HG03378 (cell line): ENCODE measurements around the gene CDYL.

Experiments
- ATAC-seq: cut with Tn5 transposase; IDR thresholded peaks from one replicate; pipeline ENCODE4 v1.9.1; 2021; ENCODE audit warnings: mild to moderate bottlenecking, moderate library complexity; ENCODE audit not compliant: unreplicated experiment

CDYL gene

GRCh38 chr6:4776131-4776492 is at the start of gene CDYL:
Gene CDYL (plus strand): TSS chr6:4776404. CDS start chr6:4776784, 380 bp downstream.
- ATAC-seq: peak; percentile 51

GRCh38 chr6:4726645-4727044 is 49.6 kb upstream of the CDYL start:
- no peak for ATAC-seq

- ATAC-seq: no peak
Measured at GRCh38 chr6:4727217-4727616, 49.0 kb upstream of the CDYL start.

- no peak for ATAC-seq
Measured at GRCh38 chr6:4727671-4728435, 48.4 kb upstream of the CDYL start.

- no peak for ATAC-seq
Measured at GRCh38 chr6:4728436-4728769, 47.8 kb upstream of the CDYL start.

GRCh38 chr6:4728926-4729325 is 47.3 kb upstream of the CDYL start:
- ATAC-seq: no peak

GRCh38 chr6:4731996-4732395 is 44.2 kb upstream of the CDYL start:
- no peak for ATAC-seq

- ATAC-seq: no peak
Measured at GRCh38 chr6:4732691-4733315, 43.4 kb upstream of the CDYL start.

GRCh38 chr6:4736371-4736873 is 39.8 kb upstream of the CDYL start:
- ATAC-seq: no peak

- ATAC-seq: no peak
Measured at GRCh38 chr6:4740032-4740431, 36.2 kb upstream of the CDYL start.

GRCh38 chr6:4743062-4743461 is 33.1 kb upstream of the CDYL start:
- ATAC-seq: no peak

GRCh38 chr6:4743926-4744325 is 32.3 kb upstream of the CDYL start:
- no peak for ATAC-seq

GRCh38 chr6:4747588-4747987 is 28.6 kb upstream of the CDYL start:
- no peak for ATAC-seq

GRCh38 chr6:4751823-4752464 is 24.3 kb upstream of the CDYL start:
- no peak for ATAC-seq

GRCh38 chr6:4756247-4756646 is 20.0 kb upstream of the CDYL start:
- ATAC-seq: no peak

- no peak for ATAC-seq
Measured at GRCh38 chr6:4759997-4760396, 16.2 kb upstream of the CDYL start.

- ATAC-seq: no peak
Measured at GRCh38 chr6:4760773-4761172, 15.4 kb upstream of the CDYL start.

GRCh38 chr6:4762294-4762693 is 13.9 kb upstream of the CDYL start:
- ATAC-seq: no peak

- no peak for ATAC-seq
Measured at GRCh38 chr6:4763921-4764320, 12.3 kb upstream of the CDYL start.

- ATAC-seq: no peak
Measured at GRCh38 chr6:4768815-4769214, 7.4 kb upstream of the CDYL start.

- no peak for ATAC-seq
Measured at GRCh38 chr6:4772750-4773149, 3.5 kb upstream of the CDYL start.

- ATAC-seq: no peak
Measured at GRCh38 chr6:4773181-4773580, 3.0 kb upstream of the CDYL start.
